Caki2 (cell line): ENCODE results near the gene CENPT. TPM values are rescaled to one million over a fixed set of nuclear protein-coding genes. Genes with fewer than 3 reads are reported as not detected.
A peak's percentile ranks its signal among the peaks of the same experiment; 100 is the strongest.
"Not testable (repeated sequence)": the region's sequence is repeated elsewhere in the genome, so short reads cannot be mapped to it uniquely, and the experiment has no call there.

Experiments
- DNase-seq: peaks from one replicate; pipeline ENCODE4 v3.0.0-alpha.2; 2015; ENCODE audit warnings: low read depth
- in situ Hi-C: cut with HindIII; loops from 2 replicates; pipeline ENCODE4 v1.10.0; 2016; ENCODE audit warnings: low sequenced_read_pairs, low pct_unique_long_range_greater_than_20kb, mixed read lengths
- total RNA-seq: library from RNA; depleted of rRNA; stranded (reverse); fragments of >200 nt; shearing (Covaris generic); gene quantifications from 2 replicates; pipeline ENCODE4 v1.2.3, GENCODE V29; 2014; ENCODE audit warnings: low replicate concordance

Gene CENPT
- total RNA-seq, 1 experiment from 2014 or later = 24.4 TPM

- DNase-seq = no peak
- in situ Hi-C loops = no loop called here
Observed at GRCh38 chr16:67858500-67858899, 11.0 kb upstream of the CENPT start.

GRCh38 chr16:67857547-67858233 is 10.2 kb upstream of the CENPT start:
- in situ Hi-C loops = no loop called here
- peak; percentile 95 for DNase-seq

- no peak for DNase-seq
- in situ Hi-C loops = no loop called here
Observed at GRCh38 chr16:67856927-67857546, 9.5 kb upstream of the CENPT start.

GRCh38 chr16:67855789-67856188 is 8.3 kb upstream of the CENPT start:
- in situ Hi-C loops = no loop called here

GRCh38 chr16:67853670-67854069 is 6.2 kb upstream of the CENPT start:
- in situ Hi-C loops = no loop called here
- DNase-seq = no peak

More at GRCh38 chr16:67855789-67856188, 8.3 kb upstream of the CENPT start:
- DNase-seq = no peak

GRCh38 chr16:67848118-67848517 is 625 bp upstream of the CENPT start:
- DNase-seq = no peak

GRCh38 chr16:67846320-67847063 is 1.0 kb downstream of the CENPT start, which contains the start of gene NUTF2:
Gene NUTF2 (plus strand): TSS chr16:67846933. CDS start chr16:67865131, 18,198 bp downstream.
- DNase-seq = peak; percentile 97
- in situ Hi-C loops = no loop called here

More at GRCh38 chr16:67848118-67848517, 625 bp upstream of the CENPT start:
- in situ Hi-C loops = no loop called here

- DNase-seq = no peak
- in situ Hi-C loops = no loop called here
Observed at GRCh38 chr16:67846063-67846319, 1.5 kb downstream of the CENPT start.

- in situ Hi-C loops = no loop called here
- peak; percentile 7 for DNase-seq
Observed at GRCh38 chr16:67845291-67846062, 2.0 kb downstream of the CENPT start.

GRCh38 chr16:67844497-67844896 is 3.0 kb downstream of the CENPT start:
- peak; percentile 43 for DNase-seq
- in situ Hi-C loops = no loop called here

- in situ Hi-C loops = no loop called here
- DNase-seq = no peak
Observed at GRCh38 chr16:67843343-67843765, 4.1 kb downstream of the CENPT start.

GRCh38 chr16:67842509-67843342 is 4.8 kb downstream of the CENPT start:
- in situ Hi-C loops = no loop called here
- no peak for DNase-seq

- in situ Hi-C loops = no loop called here
- peak; percentile 91 for DNase-seq
Observed at GRCh38 chr16:67841816-67842508, 5.5 kb downstream of the CENPT start, which contains the start of gene THAP11. Gene THAP11 (plus strand): TSS chr16:67842320. CDS start chr16:67842555, 235 bp downstream.

GRCh38 chr16:67841198-67841815 is 6.2 kb downstream of the CENPT start:
- no peak for DNase-seq
- in situ Hi-C loops = no loop called here

- DNase-seq = no peak
- in situ Hi-C loops = no loop called here
Observed at GRCh38 chr16:67837811-67838210, 9.7 kb downstream of the CENPT start.

- in situ Hi-C loops, DNase-seq: not testable (repeated sequence)
Observed at GRCh38 chr16:67837190-67837589, 10.3 kb downstream of the CENPT start.

- in situ Hi-C loops = no loop called here
Observed at GRCh38 chr16:67834242-67834614, 13.3 kb downstream of the CENPT start.

More at GRCh38 chr16:67834242-67834614, 13.3 kb downstream of the CENPT start:
- DNase-seq = no peak
